GM23338 (cell line): ENCODE results near the gene EXD3. TPM values are rescaled to one million over a fixed set of nuclear protein-coding genes. Genes with fewer than 3 reads are reported as not detected.

ENCODE experiments used
- ATAC-seq: fragments of 200-7000 bp; cut with Tn5 transposase; 3 replicates; pipeline ENCODE4 v1.9.1; 2020
- DNase-seq: peaks from one replicate; pipeline ENCODE4 v3.0.0-alpha.2; 2015; ENCODE audit warnings: low spot score
- H2AFZ ChIP-seq: fragments of 200-600 bp; sonication (generic); 2 replicates; pipeline ENCODE4 v1.8.0; 2016; ENCODE audit warnings: antibody characterized with exemption, mild to moderate bottlenecking, moderate library complexity
- H3F3A ChIP-seq: fragments of 200-600 bp; sonication (generic); replicated peaks from 2 replicates; pipeline ENCODE4 v1.8.0; 2017; ENCODE audit warnings: antibody characterized with exemption, mixed run types, low read depth
- H3K27ac ChIP-seq: fragments of 200-600 bp; sonication (generic); 2 replicates; pipeline ENCODE4 v1.6.1; 2016; ENCODE audit warnings: low read depth
- H3K27me3 ChIP-seq: fragments of 200-600 bp; sonication (generic); 2 replicates; pipeline ENCODE4 v1.8.0; 2016; ENCODE audit warnings: mild to moderate bottlenecking, mixed run types, moderate library complexity; ENCODE audit not compliant: insufficient read depth
- H3K36me3 ChIP-seq: fragments of 200-600 bp; sonication (generic); 2 replicates; pipeline ENCODE4 v1.8.0; 2016; ENCODE audit warnings: mild to moderate bottlenecking; ENCODE audit not compliant: insufficient read depth
- H3K4me1 ChIP-seq: fragments of 200-600 bp; sonication (generic); 2 replicates; pipeline ENCODE4 v1.8.0; 2016; ENCODE audit warnings: mild to moderate bottlenecking, moderate library complexity; ENCODE audit not compliant: insufficient read depth
- H3K4me2 ChIP-seq: fragments of 200-600 bp; sonication (generic); 2 replicates; pipeline ENCODE4 v1.7.1; 2017; ENCODE audit warnings: mixed run types
- H3K4me3 ChIP-seq: fragments of 200-600 bp; sonication (generic); 2 replicates; pipeline ENCODE4 v1.6.1; 2016; ENCODE audit warnings: mixed run types
- H3K79me2 ChIP-seq: fragments of 200-600 bp; sonication (generic); replicated peaks from 2 replicates; pipeline ENCODE4 v1.8.0; 2017; ENCODE audit warnings: mild to moderate bottlenecking; ENCODE audit not compliant: insufficient read depth
- H3K9me2 ChIP-seq: fragments of 200-600 bp; sonication (generic); 2 replicates; pipeline ENCODE4 v1.8.0; 2017; ENCODE audit not compliant: insufficient read depth
- H4K20me1 ChIP-seq: fragments of 200-600 bp; sonication (generic); replicated peaks from 2 replicates; pipeline ENCODE4 v1.8.0; 2017; ENCODE audit warnings: mild to moderate bottlenecking; ENCODE audit not compliant: insufficient read depth
- H3K27ac Mint-ChIP-seq: 2 replicates; pipeline ENCODE4 v1.8.0; 2020; ENCODE audit warnings: inconsistent platforms, mild to moderate bottlenecking, moderate library complexity, mixed read lengths
- H3K27me3 Mint-ChIP-seq: 3 replicates; pipeline ENCODE4 v1.8.0; 2022; ENCODE audit warnings: low read depth, mild to moderate bottlenecking, moderate library complexity, mixed read lengths, inconsistent platforms; ENCODE audit not compliant: insufficient read depth, poor library complexity
- H3K36me3 Mint-ChIP-seq: 3 replicates; pipeline ENCODE4 v1.8.0; 2021; ENCODE audit warnings: low read depth, mild to moderate bottlenecking, inconsistent platforms, moderate library complexity, mixed read lengths
- H3K4me1 Mint-ChIP-seq: 3 replicates; pipeline ENCODE4 v1.8.0; 2020; ENCODE audit warnings: mild to moderate bottlenecking, inconsistent platforms, mixed read lengths
- H3K4me3 Mint-ChIP-seq: 3 replicates; pipeline ENCODE4 v1.8.0; 2021; ENCODE audit warnings: moderate library complexity, mild to moderate bottlenecking, inconsistent platforms, mixed read lengths
- H3K9me3 Mint-ChIP-seq: 3 replicates; pipeline ENCODE4 v1.8.0; 2020; ENCODE audit warnings: moderate library complexity, mild to moderate bottlenecking, inconsistent platforms, mixed read lengths
- CREB1 ChIP-seq: fragments of 250-450 bp; sonication (Bioruptor Pico); IDR thresholded peaks from 2 replicates; pipeline ENCODE4 v1.5.0; 2020; ENCODE audit warnings: low read depth, mild to moderate bottlenecking, moderate library complexity
- CTCF ChIP-seq, 2 experiments: fragments of 200-600 bp in 1 of 2; sonication (generic) in 1 of 2; conservative IDR thresholded peaks; 2 replicates each; pipeline versions ENCODE4 v1.5.1 to v1.6.1; 2016 to 2017; ENCODE audit warnings: antibody characterized with exemption in 2 of 2, low read depth in 2 of 2, mild to moderate bottlenecking in 2 of 2, moderate library complexity in 1 of 2
- EZH2 ChIP-seq: fragments of 200-600 bp; sonication (generic); IDR thresholded peaks from one replicate; pipeline ENCODE4 v1.8.0; 2017; ENCODE audit warnings: antibody characterized with exemption, mild to moderate bottlenecking, low read depth; ENCODE audit not compliant: unreplicated experiment
- EZH2phosphoT487 ChIP-seq: fragments of 200-600 bp; sonication (generic); IDR thresholded peaks from one replicate; pipeline ENCODE4 v1.8.1; 2018; ENCODE audit warnings: antibody characterized with exemption; ENCODE audit not compliant: unreplicated experiment
- JUNB ChIP-seq: IDR thresholded peaks from one replicate; pipeline ENCODE4 v1.6.1; 2016; ENCODE audit warnings: antibody characterized with exemption; ENCODE audit not compliant: unreplicated experiment
- NANOG ChIP-seq: IDR thresholded peaks from 2 replicates; pipeline ENCODE4 v1.6.1; 2016; ENCODE audit warnings: antibody characterized with exemption, borderline replicate concordance
- POLR2AphosphoS5 ChIP-seq: IDR thresholded peaks from 2 replicates; pipeline ENCODE4 v1.6.1; 2016; ENCODE audit warnings: antibody characterized with exemption, low read depth
- REST ChIP-seq: IDR thresholded peaks from one replicate; pipeline ENCODE4 v1.6.1; 2018; ENCODE audit warnings: antibody characterized with exemption; ENCODE audit not compliant: unreplicated experiment
- STAT1 ChIP-seq: IDR thresholded peaks from one replicate; pipeline ENCODE4 v1.6.1; 2016; ENCODE audit warnings: antibody characterized with exemption; ENCODE audit not compliant: unreplicated experiment
- ZNF114 ChIP-seq: fragments of 250-450 bp; sonication (Bioruptor Pico); IDR thresholded peaks from 2 replicates; pipeline ENCODE4 v1.5.0; 2020; ENCODE audit warnings: mild to moderate bottlenecking, moderate library complexity
- ZNF331 ChIP-seq: fragments of 250-450 bp; sonication (Bioruptor Pico); IDR thresholded peaks from 2 replicates; pipeline ENCODE4 v1.5.0; 2020; ENCODE audit warnings: low read depth, mild to moderate bottlenecking, moderate library complexity
- polyA plus RNA-seq: library from polyadenylated mRNA; unstranded; fragments of >200 nt; fragmentation: Nextera tagmentation; extraction: Ambion mirVana; gene quantifications from 2 replicates; pipeline ENCODE4 v1.2.1, GENCODE V29; 2016
- total RNA-seq: library from RNA; depleted of rRNA; stranded (reverse); fragments of >200 nt; shearing (Covaris generic); gene quantifications from 2 replicates; pipeline ENCODE4 v1.2.3, GENCODE V29; 2014

Gene EXD3
- total and polyA plus RNA-seq, 2 experiments from 2014 or later = 3.6 to 9.7 TPM

GRCh38 chr9:137433916-137434431 lies 11.0 kb upstream of the EXD3 start (continued):
- TF ChIP-seq REST = no peak
- no peak for TF ChIP-seq CREB1 (CRISPR knock-in tag)
- TF ChIP-seq POLR2AphosphoS5 = no peak
- no peak for TF ChIP-seq NANOG
- no peak for TF ChIP-seq CTCF (conservative IDR thresholded peaks at IDR 0.05; ENCODE audit: low read depth in 2 of 2)
- TF ChIP-seq STAT1 = no peak
- no peak for TF ChIP-seq ZNF331 (CRISPR knock-in tag)

- Histone ChIP-seq H2AFZ (no peak overlapping the region), H3K9me2 (no peaks in the 10 kb centered on the region), H3K4me2 (no peak overlapping the region), H4K20me1 (no peaks in the 10 kb centered on the region), H3K4me1 (no peaks in the 10 kb centered on the region), H3F3A (no peaks in the 10 kb centered on the region), H3K36me3 (no peaks in the 10 kb centered on the region), H3K27ac (no peak overlapping the region), H3K4me3 (no peak overlapping the region), H3K27me3 (no peaks in the 10 kb centered on the region), H3K79me2 (no peaks in the 10 kb centered on the region)
- no peaks in the 10 kb centered on the region for H3K27me3 Mint-ChIP-seq
- no peaks in the 10 kb centered on the region for H3K36me3 Mint-ChIP-seq
- no peak for ATAC-seq
- H3K9me3 Mint-ChIP-seq = no peaks in the 10 kb centered on the region
- no peak for DNase-seq
- no peak overlapping the region for H3K27ac Mint-ChIP-seq
- H3K4me1 Mint-ChIP-seq = no peaks in the 10 kb centered on the region
- H3K4me3 Mint-ChIP-seq = no peak overlapping the region
- TF ChIP-seq JUNB = no peak
- no peak for TF ChIP-seq ZNF114
- TF ChIP-seq STAT1 = no peak
- no peak for TF ChIP-seq EZH2phosphoT487
- TF ChIP-seq CTCF (conservative IDR thresholded peaks at IDR 0.05; ENCODE audit: low read depth in 2 of 2) = no peak
- no peak for TF ChIP-seq NANOG
- no peak for TF ChIP-seq EZH2
- TF ChIP-seq ZNF331 (CRISPR knock-in tag) = no peak
- TF ChIP-seq REST = no peak
- TF ChIP-seq CREB1 (CRISPR knock-in tag) = no peak
- no peak for TF ChIP-seq POLR2AphosphoS5
These were observed 10.5 kb upstream of the EXD3 start for GRCh38 chr9:137433349-137433915.
